GM12891 (cell line): ENCODE results near the gene GAB1.

Experiments
- POLR2A ChIP-seq: IDR thresholded peaks from 2 replicates; pipeline ENCODE4 v1.6.1; 2011; ENCODE audit warnings: low read depth, low read length, control low read depth
- POLR2AphosphoS5 ChIP-seq: IDR thresholded peaks from 2 replicates; pipeline ENCODE4 v1.6.1; 2011; ENCODE audit warnings: low read depth, low read length, control low read depth
- POU2F2 ChIP-seq: IDR thresholded peaks from 2 replicates; pipeline ENCODE4 v1.6.1; 2011; ENCODE audit warnings: low read depth, mild to moderate bottlenecking, control low read depth, low read length, moderate library complexity
- TAF1 ChIP-seq: IDR thresholded peaks from 2 replicates; pipeline ENCODE4 v1.6.1; 2011; ENCODE audit warnings: low read depth, low read length, control low read depth

DNA sequence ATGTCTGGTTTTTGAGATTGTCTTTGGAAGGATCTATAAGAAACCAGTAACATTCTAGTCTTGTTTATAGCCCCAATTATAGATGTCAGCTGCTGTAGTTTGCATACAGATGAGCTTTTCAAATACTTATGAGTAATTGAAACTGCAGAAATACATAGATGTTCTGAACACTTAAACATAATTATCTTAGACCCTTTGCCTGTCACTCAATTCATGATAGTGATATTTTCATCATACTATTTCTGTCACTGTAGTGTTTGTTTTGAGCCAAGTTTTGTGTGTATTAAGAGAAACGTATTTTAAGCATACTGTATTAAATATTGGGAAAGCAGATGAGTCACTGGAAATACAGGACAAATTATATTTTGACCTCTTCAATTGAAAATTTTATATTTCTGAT, 107.1 kb downstream of the GAB1 start:
- TF ChIP-seq TAF1 (no peak), POLR2A (no peak), POLR2AphosphoS5 (no peak), POU2F2 (no peak)
